Measurements from ENCODE around the gene TSPAN31.

TSPAN31 gene

GRCh38 chr12:57797933-57798332, 53.1 kb downstream of the TSPAN31 start:
- DNase-seq: no peak

Data from hippocampal formation (tissue), 2 donors.